Inferior parietal cortex (tissue), 1 donor: ENCODE data around the gene IMPDH2.

Experiments used
- DNase-seq: peaks from one replicate; pipeline ENCODE4 v3.0.0-alpha.2; 2016; ENCODE audit errors: extremely low spot score

The IMPDH2 gene

GRCh38 chr3:49006408-49007067 lies 22.7 kb downstream of the IMPDH2 start:
- no peak for DNase-seq

- DNase-seq: no peak
Observed at GRCh38 chr3:49005998-49006397, 23.2 kb downstream of the IMPDH2 start.

- DNase-seq: no peak
Observed at GRCh38 chr3:49005303-49005680, 23.9 kb downstream of the IMPDH2 start.

- DNase-seq: no peak
Observed at GRCh38 chr3:49004352-49005302, 24.6 kb downstream of the IMPDH2 start.

- DNase-seq: no peak
Observed at GRCh38 chr3:49001155-49001554, 28.0 kb downstream of the IMPDH2 start.

- no peak for DNase-seq
Observed at GRCh38 chr3:48999085-48999858, 29.9 kb downstream of the IMPDH2 start.

GRCh38 chr3:48997714-48998637 lies 31.2 kb downstream of the IMPDH2 start:
- peak; percentile 17 for DNase-seq

GRCh38 chr3:48997102-48997635 lies 32.0 kb downstream of the IMPDH2 start:
- DNase-seq: no peak

- no peak for DNase-seq
Observed at GRCh38 chr3:48996640-48997039, 32.6 kb downstream of the IMPDH2 start.

- DNase-seq: no peak
Observed at GRCh38 chr3:48993834-48994233, 35.4 kb downstream of the IMPDH2 start.

GRCh38 chr3:48991851-48992545 lies 37.2 kb downstream of the IMPDH2 start:
- DNase-seq: no peak

- peak; percentile 46 for DNase-seq
Observed at GRCh38 chr3:48990636-48991469, 38.3 kb downstream of the IMPDH2 start.

- DNase-seq: peak; percentile 81
Observed at GRCh38 chr3:48989796-48990635, 39.2 kb downstream of the IMPDH2 start, which contains the start of gene P4HTM. TSS of gene P4HTM (plus strand) at chr3:48990241. CDS start at chr3:48990257, 16 bp downstream.

- DNase-seq: peak; percentile 8
Observed at GRCh38 chr3:48989126-48989795, 39.9 kb downstream of the IMPDH2 start.

- DNase-seq: no peak
Observed at GRCh38 chr3:48985831-48986376, 43.3 kb downstream of the IMPDH2 start.

GRCh38 chr3:48984663-48985062 lies 44.5 kb downstream of the IMPDH2 start:
- DNase-seq: no peak

- DNase-seq: no peak
Observed at GRCh38 chr3:48983096-48983495, 46.1 kb downstream of the IMPDH2 start.
